Measurements from ENCODE around the gene E2F6. TPM values are rescaled to one million over a fixed set of nuclear protein-coding genes. Genes with fewer than 3 reads are reported as not detected.

The E2F6 gene
- total RNA-seq, 4 donors from 2014 or later, result 6.0 to 19.8 (median 6.9) TPM

DNA sequence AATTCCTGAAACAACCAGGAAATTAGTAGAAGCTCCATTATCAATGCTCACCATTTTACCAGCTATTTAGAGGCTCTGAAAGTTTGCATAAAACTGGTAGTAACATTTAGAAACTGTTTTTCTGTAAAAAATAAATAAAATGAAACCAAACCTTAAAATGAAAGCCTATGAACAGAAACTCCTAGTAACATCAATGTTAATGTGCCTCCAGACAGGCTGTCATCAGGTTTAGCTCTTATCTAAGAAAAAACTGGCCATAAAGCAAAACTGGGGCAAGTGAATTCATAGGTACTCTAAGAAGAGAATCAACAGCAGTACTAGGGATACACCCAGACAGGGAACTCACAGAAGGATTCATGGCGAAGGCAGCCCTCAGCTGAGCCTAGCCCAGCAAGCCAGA, 8.0 kb downstream of the E2F6 start:
- no peak overlapping the region for H3K4me3 ChIP-seq
- intact Hi-C loops (cut with DNase I; ENCODE audit: low total_unique reads) (no loop called here), in situ Hi-C loops (cut with MboI; ENCODE audit: low pct_ligation_motif_present in 1 of 4, low pct_unique_long_range_greater_than_20kb in 1 of 4, low sequenced_read_pairs in 3 of 4) (loop anchor here in 1 of 4 donors (25.0 kb wide), 1 partner anchor 304 kb away; no protein-coding TSS in a partner anchor)
- peaks cover 0 to 16% (median under 1%) of the 10 kb centered on the region in 4 donors for H3K36me3 ChIP-seq
- WGBS, 2 donors (ENCODE audit: low coverage in 1 of 2), result 74% methylated on average over 1 of the region's 1 CpG; no CpG with 5 or more reads in 1 of the 2 donors
- no peak for TF ChIP-seq POLR2AphosphoS5 (IDR thresholded peaks at IDR 0.05)
- no peak for TF ChIP-seq POLR2A (IDR thresholded peaks at IDR 0.05)
- TF ChIP-seq EP300 (IDR thresholded peaks at IDR 0.05; ENCODE audit: low read depth), result no peak
- TF ChIP-seq, protein P1, sequence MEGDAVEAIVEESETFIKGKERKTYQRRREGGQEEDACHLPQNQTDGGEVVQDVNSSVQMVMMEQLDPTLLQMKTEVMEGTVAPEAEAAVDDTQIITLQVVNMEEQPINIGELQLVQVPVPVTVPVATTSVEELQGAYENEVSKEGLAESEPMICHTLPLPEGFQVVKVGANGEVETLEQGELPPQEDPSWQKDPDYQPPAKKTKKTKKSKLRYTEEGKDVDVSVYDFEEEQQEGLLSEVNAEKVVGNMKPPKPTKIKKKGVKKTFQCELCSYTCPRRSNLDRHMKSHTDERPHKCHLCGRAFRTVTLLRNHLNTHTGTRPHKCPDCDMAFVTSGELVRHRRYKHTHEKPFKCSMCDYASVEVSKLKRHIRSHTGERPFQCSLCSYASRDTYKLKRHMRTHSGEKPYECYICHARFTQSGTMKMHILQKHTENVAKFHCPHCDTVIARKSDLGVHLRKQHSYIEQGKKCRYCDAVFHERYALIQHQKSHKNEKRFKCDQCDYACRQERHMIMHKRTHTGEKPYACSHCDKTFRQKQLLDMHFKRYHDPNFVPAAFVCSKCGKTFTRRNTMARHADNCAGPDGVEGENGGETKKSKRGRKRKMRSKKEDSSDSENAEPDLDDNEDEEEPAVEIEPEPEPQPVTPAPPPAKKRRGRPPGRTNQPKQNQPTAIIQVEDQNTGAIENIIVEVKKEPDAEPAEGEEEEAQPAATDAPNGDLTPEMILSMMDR (IDR thresholded peaks at IDR 0.05), result no peak
- no peak for DNase-seq
- no peaks in the 10 kb centered on the region for H3K9me3 ChIP-seq
- no peaks in the 10 kb centered on the region for H3K27me3 ChIP-seq
- no peak overlapping the region for H3K27ac ChIP-seq
- H3K4me1 ChIP-seq, result peaks cover 0 to 20% (median 6%) of the 10 kb centered on the region in 4 donors

DNA sequence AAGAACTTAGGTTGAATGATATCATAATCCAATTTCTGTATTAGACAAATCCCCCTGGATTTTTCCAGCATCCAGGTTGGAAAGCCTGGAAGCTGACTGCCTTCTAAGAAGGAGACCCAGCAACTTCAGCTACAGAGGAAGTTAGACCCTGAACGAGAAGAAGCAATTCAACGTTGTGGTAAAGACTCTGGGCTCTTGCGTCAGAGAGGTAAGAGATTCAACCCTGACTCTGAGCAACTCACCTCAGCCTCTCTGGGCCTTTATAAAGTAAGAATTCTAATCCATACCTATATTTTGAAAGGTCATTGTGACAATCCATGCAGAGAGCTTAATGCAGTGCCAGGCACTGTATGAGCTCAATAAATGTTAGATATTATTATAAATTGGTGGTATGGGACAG, 9.7 kb downstream of the E2F6 start:
- Histone ChIP-seq H3K36me3 (peaks cover 0 to 28% (median 6%) of the 10 kb centered on the region in 4 donors), H3K4me3 (no peak overlapping the region), H3K27me3 (no peaks in the 10 kb centered on the region), H3K9me3 (no peaks in the 10 kb centered on the region), H3K4me1 (peaks cover 0 to 12% (median 2%) of the 10 kb centered on the region in 4 donors), H3K27ac (no peak overlapping the region)
- intact Hi-C loops (cut with DNase I; ENCODE audit: low total_unique reads) (no loop called here), in situ Hi-C loops (cut with MboI; ENCODE audit: low pct_ligation_motif_present in 1 of 4, low pct_unique_long_range_greater_than_20kb in 1 of 4, low sequenced_read_pairs in 3 of 4) (loop anchor here in 1 of 4 donors (25.0 kb wide), 1 partner anchor 306 kb away; no protein-coding TSS in a partner anchor)
- no peak for DNase-seq
- TF ChIP-seq POLR2AphosphoS5 (IDR thresholded peaks at IDR 0.05) (no peak), POLR2A (IDR thresholded peaks at IDR 0.05) (no peak), EP300 (IDR thresholded peaks at IDR 0.05; ENCODE audit: low read depth) (no peak)
- TF ChIP-seq, protein P1 (IDR thresholded peaks at IDR 0.05), result no peak
- WGBS, 2 donors (ENCODE audit: low coverage in 1 of 2), result 71 to 77% methylated on average over 3 of the region's 3 CpGs

DNA sequence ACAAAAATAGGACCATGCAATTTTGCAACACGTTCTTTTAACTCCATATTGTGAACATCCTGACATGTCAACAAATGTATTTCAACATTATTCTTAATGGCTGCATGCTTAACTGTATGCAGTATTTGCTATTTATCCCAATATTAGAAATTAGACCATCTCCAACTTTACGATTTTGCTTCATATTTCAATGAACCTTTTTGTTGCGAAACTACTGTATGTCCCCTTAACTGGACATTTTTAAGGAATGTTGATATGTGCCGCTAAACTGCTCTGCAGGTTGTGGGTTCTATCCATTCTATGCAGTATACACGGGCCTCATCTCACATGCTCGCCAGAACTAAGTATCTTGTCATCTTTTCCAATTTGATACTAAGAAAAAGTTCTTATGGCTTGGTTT, 11.1 kb downstream of the E2F6 start:
- DNase-seq, result no peak
- TF ChIP-seq, protein P1 (IDR thresholded peaks at IDR 0.05), result no peak
- no peak for TF ChIP-seq EP300 (IDR thresholded peaks at IDR 0.05; ENCODE audit: low read depth)
- no peak for TF ChIP-seq POLR2AphosphoS5 (IDR thresholded peaks at IDR 0.05)
- H3K27me3 ChIP-seq, result no peaks in the 10 kb centered on the region
- H3K9me3 ChIP-seq, result no peaks in the 10 kb centered on the region
- in situ Hi-C loops (cut with MboI; ENCODE audit: low pct_ligation_motif_present in 1 of 4, low pct_unique_long_range_greater_than_20kb in 1 of 4, low sequenced_read_pairs in 3 of 4) (loop anchor here in 1 of 4 donors (25.0 kb wide), 1 partner anchor 307 kb away; no protein-coding TSS in a partner anchor), intact Hi-C loops (cut with DNase I; ENCODE audit: low total_unique reads) (no loop called here)
- H3K4me3 ChIP-seq, result no peak overlapping the region
- peaks cover 0 to 39% (median 9%) of the 10 kb centered on the region in 4 donors for H3K36me3 ChIP-seq
- WGBS, 2 donors (ENCODE audit: low coverage in 1 of 2), result 89 to 94% methylated on average over 6 of the region's 6 CpGs
- H3K27ac ChIP-seq, result no peak overlapping the region
- peaks cover 0 to 12% (median 2%) of the 10 kb centered on the region in 4 donors for H3K4me1 ChIP-seq

DNA sequence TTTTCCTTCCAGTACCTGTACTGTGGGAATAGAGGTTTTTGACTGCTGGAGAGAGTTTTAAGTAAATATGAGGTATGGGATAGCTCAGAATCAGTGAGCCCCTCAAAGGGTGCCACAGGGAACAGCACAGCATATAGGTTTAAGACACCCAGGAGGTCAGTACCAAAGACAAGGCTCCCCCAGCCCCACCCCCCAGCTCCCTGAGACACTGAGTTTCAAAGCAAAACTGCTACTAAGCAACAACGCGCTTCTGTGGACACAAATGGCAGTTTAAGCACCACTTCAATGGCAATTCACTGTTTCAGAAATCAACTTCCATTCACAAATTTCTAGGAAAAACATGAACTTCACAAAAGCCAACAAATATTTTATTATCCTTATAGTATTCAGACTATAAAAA, 15.2 kb downstream of the E2F6 start:
- H3K36me3 ChIP-seq, result peaks cover 0 to 41% (median 10%) of the 10 kb centered on the region in 4 donors
- no peak for TF ChIP-seq EP300 (IDR thresholded peaks at IDR 0.05; ENCODE audit: low read depth)
- TF ChIP-seq, protein P1 (IDR thresholded peaks at IDR 0.05), result no peak
- TF ChIP-seq POLR2A (IDR thresholded peaks at IDR 0.05), result no peak
- TF ChIP-seq POLR2AphosphoS5 (IDR thresholded peaks at IDR 0.05), result no peak
- H3K4me3 ChIP-seq, result no peak overlapping the region
- intact Hi-C loops (cut with DNase I; ENCODE audit: low total_unique reads) (no loop called here), in situ Hi-C loops (cut with MboI; ENCODE audit: low pct_ligation_motif_present in 1 of 4, low pct_unique_long_range_greater_than_20kb in 1 of 4, low sequenced_read_pairs in 3 of 4) (loop anchor here in 1 of 4 donors (25.0 kb wide), 1 partner anchor 312 kb away; no protein-coding TSS in a partner anchor)
- no peaks in the 10 kb centered on the region for H3K9me3 ChIP-seq
- H3K27ac ChIP-seq, result no peak overlapping the region
- H3K4me1 ChIP-seq, result no peaks in the 10 kb centered on the region
- DNase-seq, result no peak
- no peaks in the 10 kb centered on the region for H3K27me3 ChIP-seq
- WGBS, 2 donors (ENCODE audit: low coverage in 1 of 2), result 94 to 100% methylated on average over 2 of the region's 2 CpGs
